ENCODE results near the gene ARID3B. TPM values are rescaled to one million over a fixed set of nuclear protein-coding genes. Genes with fewer than 3 reads are reported as not detected.

ARID3B gene
- total RNA-seq, 1 experiment from 2014 or later: 8.1 TPM

DNA sequence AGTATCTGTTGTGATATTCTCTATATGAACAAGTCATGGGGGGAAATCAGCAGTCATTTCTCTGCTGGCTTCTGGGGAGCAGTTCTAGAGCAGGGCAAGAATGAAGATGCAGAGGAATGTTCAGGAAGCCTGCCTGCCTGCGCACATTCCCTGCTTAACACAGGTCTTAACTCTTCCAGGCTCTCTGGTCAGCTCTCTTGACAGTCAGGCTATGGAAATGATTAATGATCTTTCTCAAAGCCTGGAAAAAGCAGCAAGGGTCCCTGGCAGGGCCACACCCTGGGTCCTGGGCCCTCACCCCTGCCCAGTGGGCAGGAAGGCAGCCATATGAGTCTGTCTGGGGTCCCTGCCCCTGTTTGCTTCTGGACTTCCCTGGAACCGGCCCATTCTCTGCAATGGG is 43.2 kb downstream of the ARID3B start (continued):
- TF ChIP-seq, protein P1, sequence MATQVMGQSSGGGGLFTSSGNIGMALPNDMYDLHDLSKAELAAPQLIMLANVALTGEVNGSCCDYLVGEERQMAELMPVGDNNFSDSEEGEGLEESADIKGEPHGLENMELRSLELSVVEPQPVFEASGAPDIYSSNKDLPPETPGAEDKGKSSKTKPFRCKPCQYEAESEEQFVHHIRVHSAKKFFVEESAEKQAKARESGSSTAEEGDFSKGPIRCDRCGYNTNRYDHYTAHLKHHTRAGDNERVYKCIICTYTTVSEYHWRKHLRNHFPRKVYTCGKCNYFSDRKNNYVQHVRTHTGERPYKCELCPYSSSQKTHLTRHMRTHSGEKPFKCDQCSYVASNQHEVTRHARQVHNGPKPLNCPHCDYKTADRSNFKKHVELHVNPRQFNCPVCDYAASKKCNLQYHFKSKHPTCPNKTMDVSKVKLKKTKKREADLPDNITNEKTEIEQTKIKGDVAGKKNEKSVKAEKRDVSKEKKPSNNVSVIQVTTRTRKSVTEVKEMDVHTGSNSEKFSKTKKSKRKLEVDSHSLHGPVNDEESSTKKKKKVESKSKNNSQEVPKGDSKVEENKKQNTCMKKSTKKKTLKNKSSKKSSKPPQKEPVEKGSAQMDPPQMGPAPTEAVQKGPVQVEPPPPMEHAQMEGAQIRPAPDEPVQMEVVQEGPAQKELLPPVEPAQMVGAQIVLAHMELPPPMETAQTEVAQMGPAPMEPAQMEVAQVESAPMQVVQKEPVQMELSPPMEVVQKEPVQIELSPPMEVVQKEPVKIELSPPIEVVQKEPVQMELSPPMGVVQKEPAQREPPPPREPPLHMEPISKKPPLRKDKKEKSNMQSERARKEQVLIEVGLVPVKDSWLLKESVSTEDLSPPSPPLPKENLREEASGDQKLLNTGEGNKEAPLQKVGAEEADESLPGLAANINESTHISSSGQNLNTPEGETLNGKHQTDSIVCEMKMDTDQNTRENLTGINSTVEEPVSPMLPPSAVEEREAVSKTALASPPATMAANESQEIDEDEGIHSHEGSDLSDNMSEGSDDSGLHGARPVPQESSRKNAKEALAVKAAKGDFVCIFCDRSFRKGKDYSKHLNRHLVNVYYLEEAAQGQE (IDR thresholded peaks at IDR 0.05; ENCODE audit: low read depth): no peak
- TF ChIP-seq JUND (IDR thresholded peaks at IDR 0.05): no peak
- TF ChIP-seq SP1 (IDR thresholded peaks at IDR 0.05; ENCODE audit: low read depth): no peak
- no peak for TF ChIP-seq CBX3 (IDR thresholded peaks at IDR 0.05; ENCODE audit: low read depth)
- no peak for TF ChIP-seq SRF (IDR thresholded peaks at IDR 0.05; ENCODE audit: low read depth)
- TF ChIP-seq YY1 (IDR thresholded peaks at IDR 0.05; ENCODE audit: extremely low read depth, insufficient replicate concordance, low read depth, low read length): no peak
- TF ChIP-seq CEBPB (IDR thresholded peaks at IDR 0.05; ENCODE audit: low read depth): no peak
- TF ChIP-seq EZH2phosphoT487 (IDR thresholded peaks at IDR 0.05; ENCODE audit: borderline replicate concordance): no peak
- TF ChIP-seq EGR1 (IDR thresholded peaks at IDR 0.05; ENCODE audit: low read depth): no peak
- no peak for TF ChIP-seq POLR2A (IDR thresholded peaks at IDR 0.05; ENCODE audit: borderline replicate concordance, extremely low read depth, insufficient read depth, insufficient read length)
- TF ChIP-seq, protein P2, sequence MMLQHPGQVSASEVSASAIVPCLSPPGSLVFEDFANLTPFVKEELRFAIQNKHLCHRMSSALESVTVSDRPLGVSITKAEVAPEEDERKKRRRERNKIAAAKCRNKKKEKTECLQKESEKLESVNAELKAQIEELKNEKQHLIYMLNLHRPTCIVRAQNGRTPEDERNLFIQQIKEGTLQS (IDR thresholded peaks at IDR 0.05): no peak
- TF ChIP-seq, protein P3, sequence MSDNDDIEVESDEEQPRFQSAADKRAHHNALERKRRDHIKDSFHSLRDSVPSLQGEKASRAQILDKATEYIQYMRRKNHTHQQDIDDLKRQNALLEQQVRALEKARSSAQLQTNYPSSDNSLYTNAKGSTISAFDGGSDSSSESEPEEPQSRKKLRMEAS (IDR thresholded peaks at IDR 0.05): no peak
- TF ChIP-seq POLR2AphosphoS5 (IDR thresholded peaks at IDR 0.05; ENCODE audit: low read depth, low read length): no peak
- no peak for TF ChIP-seq ZFX (IDR thresholded peaks at IDR 0.05)

DNA sequence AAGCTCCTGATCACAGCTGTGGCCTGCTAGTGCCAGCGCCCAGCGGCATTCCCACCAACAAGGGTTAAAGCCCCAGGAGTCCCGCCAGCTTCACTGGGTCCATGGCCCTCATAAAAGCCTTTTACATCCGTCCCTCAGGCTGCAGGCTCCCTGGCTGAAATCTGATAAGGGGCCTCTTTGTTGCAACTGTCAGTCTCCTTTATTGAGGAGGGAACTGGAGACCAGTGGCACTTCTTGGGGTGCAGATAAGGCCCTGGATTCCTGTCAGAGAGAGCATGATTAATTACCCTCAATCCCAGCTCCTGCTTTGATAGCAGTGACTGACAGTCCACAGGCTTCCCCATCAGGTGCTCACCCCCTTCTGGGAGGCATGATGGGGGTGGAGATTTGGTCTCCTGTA is 43.8 kb downstream of the ARID3B start:
- no peak for ATAC-seq
- Histone ChIP-seq H3K9me2 (ENCODE audit: insufficient read depth) (no peaks in the 10 kb centered on the region), H3K4me2 (ENCODE audit: low read length) (no peak overlapping the region), H3K9me3 (ENCODE audit: control insufficient read depth in 1 of 2, insufficient read depth in 1 of 2, low read depth in 1 of 2, low read length in 2 of 2) (no peaks in the 10 kb centered on the region), H3K4me3 (replicated peaks in 1 of 2; ENCODE audit: low read depth in 1 of 2, low read length in 2 of 2) (no peak overlapping the region), H3K9ac (ENCODE audit: low read length) (no peak overlapping the region), H3K27me3 (ENCODE audit: insufficient read depth, low read length) (no peaks in the 10 kb centered on the region), H2AFZ (ENCODE audit: low read depth, low read length, poor library complexity, severe bottlenecking) (no peak overlapping the region), H3K36me3 (ENCODE audit: control insufficient read depth in 1 of 2, insufficient read depth in 2 of 2, low read length in 2 of 2) (no peaks in the 10 kb centered on the region), H3K79me2 (ENCODE audit: insufficient read depth, low read length) (no peaks in the 10 kb centered on the region), H4K20me1 (ENCODE audit: insufficient read depth) (no peaks in the 10 kb centered on the region), H3K27ac (ENCODE audit: low read depth, low read length) (no peak overlapping the region), H3K4me1 (ENCODE audit: control insufficient read depth in 1 of 2, insufficient read depth in 2 of 2, low read length in 2 of 2) (peaks cover 14 to 18% of the 10 kb centered on the region in 2 experiments)
- ChIA-PET RAD21 (ENCODE audit: low non-redundant PET in 1 of 2, low total read pairs in 2 of 2, uncharacterized antibody in 2 of 2, unreplicated experiment in 2 of 2) (no interaction called here), CTCF (no interaction called here), POLR2A (no interaction called here)
- intact Hi-C loops (cut with micrococcal nuclease): no loop called here
- no peak for DNase-seq (ENCODE audit: low read depth, low spot score)
- BruUV-seq (replicated peaks): no TSS peak
- TF ChIP-seq EZH2 (IDR thresholded peaks at IDR 0.05) (no peak), EGR1 (IDR thresholded peaks at IDR 0.05; ENCODE audit: low read depth) (no peak), SRF (IDR thresholded peaks at IDR 0.05; ENCODE audit: low read depth) (no peak), FOSL1 (IDR thresholded peaks at IDR 0.05; ENCODE audit: low read depth) (no peak), CBX3 (IDR thresholded peaks at IDR 0.05; ENCODE audit: low read depth) (no peak), CEBPB (IDR thresholded peaks at IDR 0.05; ENCODE audit: low read depth) (no peak), SIN3A (IDR thresholded peaks at IDR 0.05; ENCODE audit: low read depth) (no peak), POLR2A (IDR thresholded peaks at IDR 0.05; ENCODE audit: borderline replicate concordance, extremely low read depth, insufficient read depth, insufficient read length) (no peak), EZH2phosphoT487 (IDR thresholded peaks at IDR 0.05; ENCODE audit: borderline replicate concordance) (no peak), JUND (IDR thresholded peaks at IDR 0.05) (no peak), YY1 (IDR thresholded peaks at IDR 0.05; ENCODE audit: extremely low read depth, insufficient replicate concordance, low read depth, low read length) (no peak), ZFX (IDR thresholded peaks at IDR 0.05) (no peak), TCF7L2 (IDR thresholded peaks at IDR 0.05; ENCODE audit: borderline replicate concordance, extremely low read depth, insufficient read depth, insufficient read length) (no peak)
- TF ChIP-seq, protein P1 (IDR thresholded peaks at IDR 0.05; ENCODE audit: low read depth): no peak
